ENCODE results near the gene ALOX15.
"Not testable (repeated sequence)": the region's sequence is repeated elsewhere in the genome, so short reads cannot be mapped to it uniquely, and the experiment has no call there.

Gene ALOX15

DNA sequence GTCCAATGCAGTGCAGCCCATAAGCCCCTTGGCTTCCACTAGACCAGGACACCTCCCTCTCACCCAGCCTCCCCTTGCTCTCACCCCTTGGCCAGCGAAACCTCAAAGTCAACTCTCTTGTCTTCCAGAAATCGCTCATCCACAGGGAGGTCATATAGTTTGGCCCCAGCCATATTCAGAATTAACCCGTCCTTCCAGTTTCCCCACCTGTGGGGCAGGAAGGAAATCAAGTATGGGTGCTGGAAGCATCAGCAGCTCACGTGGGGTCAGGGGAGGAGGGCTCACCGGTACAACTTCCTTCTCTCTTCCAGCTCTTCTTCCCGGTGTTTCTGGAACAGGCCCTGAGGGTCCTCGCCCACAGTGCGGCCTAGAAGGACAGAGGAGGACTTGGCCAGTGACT lies 2.7 kb downstream of the ALOX15 start:
- not testable (repeated sequence) for H3K27ac Mint-ChIP-seq; ATAC-seq (ENCODE audit: low read depth); H3K9me3 Mint-ChIP-seq; H3K36me3 Mint-ChIP-seq; DNase-seq (ENCODE audit: low spot score in 2 of 2)
- Mint-ChIP-seq H3K4me3 (peak overlapping the region; percentile 87), H3K4me1 (peaks cover 41% of the 10 kb centered on the region), H3K27me3 (peaks cover 20% of the 10 kb centered on the region)

GRCh38 chr17:4636474-4637100 lies 4.9 kb downstream of the ALOX15 start:
- H3K27me3 Mint-ChIP-seq, result peaks cover 13% of the 10 kb centered on the region
- ATAC-seq (ENCODE audit: low read depth), result no peak
- no peaks in the 10 kb centered on the region for H3K36me3 Mint-ChIP-seq
- peak overlapping the region; percentile 87 for H3K4me3 Mint-ChIP-seq
- no peaks in the 10 kb centered on the region for H3K9me3 Mint-ChIP-seq
- no peak for DNase-seq (ENCODE audit: low spot score in 2 of 2)
- H3K27ac Mint-ChIP-seq, result no peak overlapping the region
- peaks cover 37% of the 10 kb centered on the region for H3K4me1 Mint-ChIP-seq

DNA sequence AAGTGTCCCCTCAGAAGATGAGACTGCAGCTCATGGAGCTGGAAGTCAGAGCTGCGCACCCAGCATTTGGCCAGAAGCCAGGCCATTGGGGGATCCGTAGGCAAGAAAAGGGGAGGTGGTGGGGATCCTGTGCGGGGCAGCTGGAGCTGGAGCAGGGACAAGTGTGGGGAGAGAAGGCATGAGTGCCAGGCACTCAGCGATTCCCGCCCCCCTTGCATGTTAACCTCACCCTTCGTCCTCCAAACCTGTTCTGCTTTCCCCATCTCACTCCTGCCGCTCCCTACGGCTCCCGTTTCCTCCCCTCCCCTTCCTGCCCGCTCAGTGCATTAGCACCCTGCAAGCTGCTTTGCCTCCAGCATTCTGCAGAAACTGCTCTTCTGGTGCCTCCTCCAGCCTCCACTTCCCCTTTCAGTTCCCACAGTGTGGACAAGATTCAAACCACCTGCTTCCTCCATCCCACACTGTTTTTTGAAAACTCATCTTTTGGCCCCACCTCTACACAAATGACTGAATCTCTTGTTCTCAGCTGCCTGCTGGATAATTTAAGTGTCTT lies 5.6 kb downstream of the ALOX15 start:
- H3K9me3 Mint-ChIP-seq, result no peaks in the 10 kb centered on the region
- H3K4me1 Mint-ChIP-seq, result peaks cover 37% of the 10 kb centered on the region
- H3K27me3 Mint-ChIP-seq, result peaks cover 11% of the 10 kb centered on the region
- peak overlapping the region; percentile 87 for H3K4me3 Mint-ChIP-seq
- ATAC-seq (ENCODE audit: low read depth) (peak; percentile 86), DNase-seq (ENCODE audit: low spot score in 2 of 2) (peak in 1 of 2 donors; percentile 24)
- H3K27ac Mint-ChIP-seq, result no peak overlapping the region
- no peaks in the 10 kb centered on the region for H3K36me3 Mint-ChIP-seq

- Mint-ChIP-seq H3K27me3 (peaks cover 11% of the 10 kb centered on the region), H3K27ac (no peak overlapping the region), H3K9me3 (no peaks in the 10 kb centered on the region), H3K4me1 (peaks cover 35% of the 10 kb centered on the region), H3K36me3 (no peaks in the 10 kb centered on the region), H3K4me3 (no peak overlapping the region)
- no peak for ATAC-seq (ENCODE audit: low read depth)
- no peak for DNase-seq (ENCODE audit: low spot score in 2 of 2)
These were observed 6.5 kb downstream of the ALOX15 start for GRCh38 chr17:4634976-4635375.

- H3K4me3 Mint-ChIP-seq, result no peak overlapping the region
- ATAC-seq (ENCODE audit: low read depth), result no peak
- DNase-seq (ENCODE audit: low spot score in 2 of 2), result no peak
- peaks cover 28% of the 10 kb centered on the region for H3K4me1 Mint-ChIP-seq
- no peaks in the 10 kb centered on the region for H3K36me3 Mint-ChIP-seq
- H3K27ac Mint-ChIP-seq, result no peak overlapping the region
- H3K9me3 Mint-ChIP-seq, result no peaks in the 10 kb centered on the region
- H3K27me3 Mint-ChIP-seq, result peaks cover 5% of the 10 kb centered on the region
These were observed 7.8 kb downstream of the ALOX15 start for GRCh38 chr17:4633643-4634042.

DNA sequence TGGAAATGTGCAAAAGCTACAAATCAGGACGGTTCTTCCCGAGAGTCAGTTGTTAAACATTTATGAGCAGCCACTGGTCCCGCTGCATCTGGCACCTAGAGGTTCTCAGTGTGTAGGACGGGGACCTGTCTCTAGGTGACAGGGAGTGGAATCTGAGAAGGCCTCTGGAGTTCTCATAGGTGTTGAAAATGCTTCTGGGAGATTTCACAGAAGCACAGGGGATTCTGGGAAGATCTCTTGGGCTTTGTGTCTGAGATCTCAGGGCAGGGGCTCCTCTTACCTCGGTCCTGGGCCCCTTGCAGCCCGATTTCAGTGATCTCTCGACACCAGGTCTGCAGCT lies 8.9 kb downstream of the ALOX15 start:
- Mint-ChIP-seq H3K27ac (no peak overlapping the region), H3K4me1 (peaks cover 22% of the 10 kb centered on the region), H3K36me3 (no peaks in the 10 kb centered on the region), H3K27me3 (no peaks in the 10 kb centered on the region), H3K4me3 (no peak overlapping the region), H3K9me3 (no peaks in the 10 kb centered on the region)
- DNase-seq (ENCODE audit: low spot score in 2 of 2), result no peak
- no peak for ATAC-seq (ENCODE audit: low read depth)

GRCh38 chr17:4631836-4632580 lies 9.5 kb downstream of the ALOX15 start:
- Mint-ChIP-seq H3K27ac (peak overlapping the region; percentile 11), H3K9me3 (no peaks in the 10 kb centered on the region), H3K4me3 (no peak overlapping the region), H3K4me1 (peaks cover 22% of the 10 kb centered on the region), H3K27me3 (no peaks in the 10 kb centered on the region), H3K36me3 (no peaks in the 10 kb centered on the region)
- ATAC-seq (ENCODE audit: low read depth), result no peak
- DNase-seq (ENCODE audit: low spot score in 2 of 2), result no peak

GRCh38 chr17:4631431-4631830 lies 10.0 kb downstream of the ALOX15 start:
- Mint-ChIP-seq H3K27ac (no peak overlapping the region), H3K4me3 (no peak overlapping the region), H3K27me3 (no peaks in the 10 kb centered on the region), H3K9me3 (no peaks in the 10 kb centered on the region), H3K4me1 (peaks cover 17% of the 10 kb centered on the region), H3K36me3 (no peaks in the 10 kb centered on the region)
- DNase-seq (ENCODE audit: low spot score in 2 of 2), result no peak
- no peak for ATAC-seq (ENCODE audit: low read depth)

- H3K4me3 Mint-ChIP-seq, result no peak overlapping the region
- H3K27me3 Mint-ChIP-seq, result peaks cover 2% of the 10 kb centered on the region
- peaks cover 5% of the 10 kb centered on the region for H3K4me1 Mint-ChIP-seq
- peaks cover 4% of the 10 kb centered on the region for H3K36me3 Mint-ChIP-seq
- ATAC-seq (ENCODE audit: low read depth) (no peak), DNase-seq (ENCODE audit: low spot score in 2 of 2) (no peak)
- H3K27ac Mint-ChIP-seq, result no peak overlapping the region
- H3K9me3 Mint-ChIP-seq, result peaks cover 1% of the 10 kb centered on the region
These were observed 14.7 kb downstream of the ALOX15 start for GRCh38 chr17:4626734-4627256.

DNA sequence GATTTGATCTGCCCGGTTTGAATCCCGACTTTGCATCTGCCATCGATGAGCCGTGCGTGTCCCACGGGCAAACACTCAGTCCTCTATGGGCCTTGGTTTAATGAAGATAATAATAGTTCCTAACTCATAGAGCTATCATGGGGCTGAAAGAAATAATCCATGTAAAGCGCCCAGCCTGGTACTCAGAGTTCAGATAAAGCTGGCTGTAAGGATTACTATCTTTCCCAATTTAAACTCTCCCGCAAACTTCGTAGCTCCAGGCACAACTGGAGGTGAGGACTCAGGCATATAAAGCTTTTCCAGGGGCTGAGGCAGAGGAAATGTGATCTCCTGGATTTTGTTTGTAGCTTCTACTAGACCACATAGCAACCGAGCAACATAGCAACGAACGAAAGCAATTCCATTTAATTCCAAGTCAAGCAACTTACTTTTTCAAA lies 16.3 kb downstream of the ALOX15 start:
- no peak for ATAC-seq (ENCODE audit: low read depth)
- no peak for DNase-seq (ENCODE audit: low spot score in 2 of 2)
- H3K9me3 Mint-ChIP-seq, result peaks cover 1% of the 10 kb centered on the region
- H3K36me3 Mint-ChIP-seq, result peaks cover 4% of the 10 kb centered on the region
- peaks cover 2% of the 10 kb centered on the region for H3K4me1 Mint-ChIP-seq
- no peak overlapping the region for H3K27ac Mint-ChIP-seq
- no peak overlapping the region for H3K4me3 Mint-ChIP-seq
- H3K27me3 Mint-ChIP-seq, result peaks cover 2% of the 10 kb centered on the region

GRCh38 chr17:4624451-4624911 lies 17.0 kb downstream of the ALOX15 start:
- H3K4me3 Mint-ChIP-seq; H3K9me3 Mint-ChIP-seq; H3K4me1 Mint-ChIP-seq; DNase-seq (ENCODE audit: low spot score in 2 of 2); H3K27ac Mint-ChIP-seq; H3K27me3 Mint-ChIP-seq; ATAC-seq (ENCODE audit: low read depth); H3K36me3 Mint-ChIP-seq: not testable (repeated sequence)

DNA sequence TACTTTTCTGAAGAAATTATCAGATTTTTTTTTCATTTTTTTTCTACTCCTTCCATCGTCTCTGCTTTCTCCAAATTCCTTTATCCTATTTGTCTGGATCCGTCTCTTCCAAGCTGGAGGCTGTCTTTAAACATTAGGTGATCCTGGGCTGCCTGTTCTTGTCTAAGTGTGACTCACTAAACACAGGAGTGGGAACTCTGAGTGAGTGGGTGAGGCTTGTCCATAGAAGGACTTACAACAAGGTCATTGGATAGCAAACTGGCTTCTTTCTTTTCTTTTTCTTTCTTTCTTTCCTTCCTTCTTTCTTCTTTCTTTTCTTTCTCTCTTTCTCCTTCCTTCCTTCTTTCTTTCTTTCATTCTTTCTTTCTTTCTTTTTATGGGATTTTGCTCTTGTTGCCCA lies 18.2 kb downstream of the ALOX15 start:
- ATAC-seq (ENCODE audit: low read depth) (no peak), DNase-seq (ENCODE audit: low spot score in 2 of 2) (no peak)
- Mint-ChIP-seq H3K9me3 (peaks cover 1% of the 10 kb centered on the region), H3K36me3 (peaks cover 4% of the 10 kb centered on the region), H3K4me3 (no peak overlapping the region), H3K27ac (no peak overlapping the region), H3K4me1 (peaks cover 2% of the 10 kb centered on the region), H3K27me3 (peaks cover 2% of the 10 kb centered on the region)

DNA sequence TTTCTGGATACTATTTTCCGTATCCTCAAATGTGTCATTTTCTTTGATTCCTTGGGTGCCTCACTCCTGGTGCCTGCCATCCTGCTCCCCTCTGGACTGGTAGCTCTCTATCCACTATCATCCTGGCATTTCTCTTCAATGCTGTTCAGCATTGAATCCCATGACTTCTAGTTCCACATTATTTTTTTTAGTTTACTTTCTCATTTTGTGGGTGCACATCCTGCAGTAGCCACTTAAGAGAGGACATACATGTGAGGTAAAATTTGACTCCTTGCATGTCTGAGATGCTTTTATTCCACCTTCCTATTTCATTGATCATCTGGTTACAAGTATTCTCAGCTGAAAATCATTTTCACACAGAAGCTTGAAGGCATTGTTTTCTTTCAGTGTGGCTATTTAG lies 19.1 kb downstream of the ALOX15 start:
- Mint-ChIP-seq H3K27me3 (peaks cover 6% of the 10 kb centered on the region), H3K4me3 (no peak overlapping the region), H3K4me1 (peaks cover 2% of the 10 kb centered on the region), H3K27ac (no peak overlapping the region), H3K36me3 (peaks cover 4% of the 10 kb centered on the region), H3K9me3 (peaks cover 1% of the 10 kb centered on the region)
- ATAC-seq (ENCODE audit: low read depth), result no peak
- no peak for DNase-seq (ENCODE audit: low spot score in 2 of 2)

DNA sequence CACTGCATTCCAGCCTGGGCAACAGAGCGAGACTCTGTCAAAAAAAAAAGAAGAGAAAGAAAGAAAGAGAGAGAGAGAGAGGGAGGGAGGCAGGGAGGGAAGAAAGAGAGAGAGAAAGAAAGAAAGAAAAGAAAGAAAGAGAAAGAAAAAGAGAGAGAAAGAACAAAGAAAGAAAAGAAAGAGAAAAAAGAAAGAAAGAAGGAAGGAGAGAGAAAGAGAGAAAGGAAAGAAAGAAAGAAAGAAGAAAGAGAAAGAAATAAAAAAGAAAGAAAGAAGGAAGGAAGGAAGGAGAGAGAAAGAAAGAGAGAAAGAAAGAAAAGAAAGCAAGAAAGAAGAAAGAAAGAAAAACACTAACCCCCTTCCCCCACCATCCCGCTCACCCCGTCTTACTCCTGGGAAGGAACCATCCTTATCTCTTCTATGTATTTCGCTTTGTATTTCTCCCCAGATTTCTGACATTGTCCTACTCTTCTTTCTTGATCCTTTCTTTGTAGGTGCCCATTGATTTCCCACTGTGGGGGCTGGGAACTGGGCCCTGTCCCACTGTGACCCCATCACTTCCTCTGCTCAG lies 20.9 kb downstream of the ALOX15 start:
- peaks cover 7% of the 10 kb centered on the region for H3K27me3 Mint-ChIP-seq
- H3K9me3 Mint-ChIP-seq, result peaks cover 1% of the 10 kb centered on the region
- no peaks in the 10 kb centered on the region for H3K4me1 Mint-ChIP-seq
- DNase-seq (ENCODE audit: low spot score in 2 of 2) (no peak), ATAC-seq (ENCODE audit: low read depth) (no peak)
- H3K27ac Mint-ChIP-seq, result no peak overlapping the region
- peaks cover 4% of the 10 kb centered on the region for H3K36me3 Mint-ChIP-seq
- H3K4me3 Mint-ChIP-seq, result no peak overlapping the region

Data from memory B cell (primary cell).